Myocyte (in vitro differentiated cells): ENCODE data around the gene SFXN5. TPM values are rescaled to one million over a fixed set of nuclear protein-coding genes. Genes with fewer than 3 reads are reported as not detected.
"Not testable (repeated sequence)": the region's sequence is repeated elsewhere in the genome, so short reads cannot be mapped to it uniquely, and the experiment has no call there.

Source experiments
- DNase-seq: peaks from one replicate; pipeline ENCODE4 v3.0.0-alpha.2; 2012; ENCODE audit warnings: low read depth
- total RNA-seq: library from RNA; depleted of rRNA; stranded (reverse); fragments of >200 nt; gene quantifications from 2 replicates; pipeline ENCODE4 v1.2.3, GENCODE V29; 2014

Gene SFXN5
- total RNA-seq, 1 donor from 2014 or later = 9.5 TPM

DNA sequence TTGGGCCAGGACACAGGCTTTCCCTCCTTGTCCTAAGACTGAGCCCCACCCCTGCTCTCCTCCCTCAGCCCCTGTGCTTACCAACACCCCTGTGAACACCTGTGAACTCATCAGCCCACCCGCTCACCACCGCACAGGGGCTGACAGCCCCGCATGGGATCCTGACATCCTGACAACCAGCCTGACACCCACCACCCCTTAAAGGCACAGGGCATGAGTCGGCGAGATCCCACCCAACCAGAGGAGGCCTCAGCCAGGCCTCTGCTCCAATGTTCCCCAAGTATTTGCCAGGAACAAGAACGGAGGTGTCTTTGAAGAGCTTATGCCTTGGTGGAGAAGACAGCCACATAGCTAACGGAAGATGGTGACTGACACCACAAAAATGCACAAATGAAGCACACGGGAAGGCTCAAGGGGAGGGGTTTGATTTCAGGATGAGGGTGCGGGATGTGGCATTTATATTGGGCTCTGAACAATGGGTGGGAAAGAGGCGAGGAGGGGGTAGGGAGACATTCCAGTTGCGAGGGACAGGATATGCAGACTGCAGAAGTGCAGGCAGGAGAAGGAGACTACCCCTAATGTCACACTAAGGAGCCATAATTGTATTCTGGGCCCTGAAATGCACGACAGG, 30.2 kb upstream of the SFXN5 start:
- DNase-seq = no peak

DNA sequence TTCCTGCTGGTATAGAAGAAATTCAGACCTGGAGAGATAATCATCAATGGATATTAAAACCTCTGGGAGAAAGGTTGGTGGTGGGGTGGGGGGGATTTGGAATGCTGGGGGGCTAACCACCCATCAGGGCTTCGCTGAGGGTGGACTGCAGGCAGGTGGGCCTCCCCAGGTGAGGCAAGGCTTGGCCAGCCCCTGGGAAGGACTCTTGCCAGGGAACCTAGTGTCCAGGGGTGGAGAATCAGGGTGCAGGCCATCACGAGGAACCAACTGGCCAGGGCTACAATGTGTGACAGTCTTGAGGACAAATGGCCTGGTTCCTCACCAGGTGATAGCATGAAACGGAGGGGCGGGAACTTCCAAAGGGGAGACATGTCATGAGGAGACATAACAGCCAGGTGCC, 29.4 kb upstream of the SFXN5 start:
- no peak for DNase-seq

DNA sequence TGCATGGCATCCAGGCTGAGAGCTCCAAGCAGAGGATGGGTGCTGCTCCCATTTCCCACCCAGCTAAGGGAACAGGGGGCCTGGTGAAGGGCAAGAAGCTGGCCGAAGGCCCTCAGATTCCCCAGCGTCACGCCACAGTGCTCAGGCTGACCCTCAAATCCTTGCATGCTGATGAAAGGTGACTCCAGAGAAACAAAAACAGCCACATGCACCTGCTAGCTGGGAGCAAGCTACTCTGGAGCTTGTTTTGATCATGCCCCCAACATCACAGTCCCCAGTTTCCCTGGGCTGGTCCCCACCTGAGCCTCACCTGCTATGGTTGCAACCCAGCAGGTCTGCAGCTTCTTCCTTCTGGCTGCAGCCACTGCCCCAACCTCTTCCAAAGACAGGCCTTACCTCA, 28.0 kb upstream of the SFXN5 start:
- DNase-seq = no peak

DNA sequence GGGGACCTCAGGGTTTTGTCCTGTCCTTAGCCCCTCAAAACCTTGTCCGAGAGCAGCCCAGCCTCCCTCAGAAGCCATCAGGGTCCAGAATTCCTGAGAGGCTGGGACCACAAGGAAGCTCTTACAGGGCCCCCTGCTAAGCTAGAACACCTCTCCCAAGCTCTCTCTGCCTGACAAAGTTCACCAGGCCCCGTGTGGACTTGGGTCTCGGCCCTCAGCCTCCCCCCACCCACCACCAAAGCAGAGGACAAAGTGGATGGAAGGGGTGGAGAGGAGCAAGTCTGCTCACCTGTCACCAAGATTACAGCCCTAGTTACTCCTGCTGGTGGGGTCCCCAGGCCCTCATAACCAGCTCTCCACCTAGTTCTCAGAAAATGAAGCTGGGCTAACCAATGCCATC, 24.4 kb upstream of the SFXN5 start:
- DNase-seq = no peak

DNA sequence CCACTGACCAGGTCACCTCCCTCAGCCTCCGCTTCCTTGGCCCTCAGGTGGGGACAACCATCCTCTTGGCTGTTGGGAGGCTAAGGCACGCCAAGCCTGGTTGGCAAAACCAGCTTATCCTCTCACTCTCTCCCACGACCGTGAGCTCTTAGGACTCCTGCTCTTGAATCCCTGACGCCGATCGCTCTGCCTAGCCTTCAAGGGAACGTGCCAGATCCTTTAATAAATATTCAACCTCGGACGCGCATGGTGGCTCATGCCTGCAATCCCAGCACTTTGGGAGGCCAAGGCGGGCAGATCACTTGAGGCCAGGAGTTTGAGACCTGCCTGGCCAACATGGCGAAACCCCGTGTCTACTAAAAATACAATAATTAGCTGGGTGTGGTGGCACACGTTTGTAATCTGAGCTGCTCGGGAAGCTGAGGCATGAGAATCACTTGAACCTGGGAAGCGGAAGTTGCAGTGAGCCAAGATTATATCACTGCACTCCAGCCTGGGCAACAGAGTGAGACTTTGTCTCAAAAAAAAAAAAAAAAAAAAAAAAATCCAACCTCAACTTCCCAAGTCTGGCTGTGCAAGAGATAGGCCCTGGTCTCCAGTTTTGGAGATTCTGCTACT, 22.2 kb upstream of the SFXN5 start:
- not testable (repeated sequence) for DNase-seq

DNA sequence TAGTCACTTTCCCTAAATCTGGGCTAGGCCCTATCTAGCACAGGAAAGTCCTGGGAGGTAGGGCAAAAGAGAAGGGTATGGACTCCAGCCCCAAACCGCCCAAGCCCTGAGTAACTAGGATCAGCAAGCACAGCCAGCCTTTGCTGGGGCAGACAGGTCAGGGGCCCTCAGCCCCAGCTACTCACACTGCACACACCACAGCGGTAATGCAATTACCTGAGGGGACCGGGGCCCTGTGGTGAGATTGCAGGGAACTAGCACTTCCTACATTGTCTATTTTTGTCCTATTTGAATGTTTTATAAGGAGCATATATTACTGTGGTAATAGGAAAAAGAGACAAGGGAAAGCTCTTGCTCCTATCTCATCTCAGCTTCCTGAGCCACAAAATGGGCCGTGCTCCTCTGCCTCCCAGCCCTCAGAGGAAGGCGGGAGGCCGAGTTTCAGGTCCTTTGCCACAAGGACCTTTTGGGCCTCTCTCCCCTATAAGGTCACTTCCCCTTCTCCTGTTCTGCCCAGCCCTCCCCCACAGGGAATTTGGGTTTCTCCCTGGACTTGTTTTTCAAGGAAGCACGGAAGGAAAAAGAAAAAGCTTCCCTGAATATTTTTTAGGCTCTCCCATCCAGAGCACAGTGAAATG, 20.8 kb upstream of the SFXN5 start:
- no peak for DNase-seq

DNA sequence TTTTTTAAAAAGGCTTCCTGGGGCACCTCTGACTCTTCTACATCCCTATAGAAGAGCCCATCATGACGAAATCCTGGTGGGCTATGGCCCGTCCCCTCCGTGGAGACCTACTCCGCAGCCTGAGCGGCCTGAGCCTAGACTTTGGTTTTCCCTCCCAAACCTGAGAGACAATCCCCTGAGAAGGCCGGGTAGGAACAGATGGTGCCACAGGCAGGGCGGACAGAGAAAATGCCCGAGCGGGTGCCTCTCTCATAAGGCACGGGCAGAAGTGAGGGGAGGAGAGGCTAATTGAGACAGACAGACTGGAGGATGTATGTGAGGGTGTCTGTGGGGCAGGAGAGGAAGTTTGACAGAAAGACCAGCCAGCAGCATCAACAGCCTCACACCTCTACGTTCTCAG, 20.2 kb upstream of the SFXN5 start:
- no peak for DNase-seq

DNA sequence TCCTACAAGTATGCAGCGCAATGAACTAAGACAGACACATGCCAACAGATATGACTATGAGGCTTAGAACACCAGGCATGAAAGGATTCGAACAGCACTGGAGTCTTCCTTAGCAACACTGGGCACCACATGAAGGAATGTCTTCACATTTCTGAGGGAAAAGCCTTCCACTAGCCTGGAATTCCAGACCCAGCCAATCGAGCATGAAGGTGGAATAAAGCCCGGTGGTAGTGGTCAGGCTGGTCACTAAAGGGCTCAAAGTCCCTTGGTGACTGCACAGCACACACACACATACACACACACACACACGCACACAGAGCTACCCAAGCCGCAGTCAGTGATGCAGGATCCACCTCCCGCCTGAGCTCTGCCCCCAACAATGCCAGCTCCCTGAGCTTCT, 19.7 kb upstream of the SFXN5 start:
- peak; percentile 88 for DNase-seq

DNA sequence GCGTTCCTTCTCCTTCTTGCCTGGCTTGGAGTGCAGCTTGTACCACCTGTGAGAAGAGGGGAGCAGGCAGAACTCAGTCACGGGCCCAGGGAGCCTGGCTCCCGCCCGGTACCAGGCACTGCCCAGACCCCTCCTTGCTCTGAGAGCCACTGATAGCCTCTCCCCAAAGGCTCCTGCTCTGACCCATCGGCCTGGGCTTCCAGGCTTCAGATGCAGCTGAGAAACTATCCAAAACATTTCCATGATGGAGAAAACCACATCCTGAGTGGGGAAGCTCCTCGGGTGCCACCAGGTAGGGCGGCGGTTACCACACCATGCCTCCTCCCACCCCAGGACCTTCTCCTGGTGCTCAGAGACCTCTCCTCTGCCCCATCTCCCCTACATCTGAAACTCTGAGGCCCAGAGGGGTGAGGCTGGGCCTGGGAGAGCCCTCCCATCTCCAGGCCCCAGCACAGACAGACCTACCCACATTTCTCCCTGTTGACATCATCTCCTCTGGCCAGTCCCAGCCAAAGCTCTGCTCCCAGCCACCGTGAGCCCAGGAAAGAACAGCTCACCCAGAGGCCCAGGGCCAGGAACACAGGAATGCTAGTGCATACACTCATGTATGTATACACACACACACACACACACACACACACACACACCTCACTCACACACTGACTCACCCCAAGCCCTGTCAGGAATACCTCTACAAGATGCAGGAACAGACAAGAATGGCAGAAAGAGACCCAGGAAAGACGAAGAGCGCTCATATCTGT, 17.9 kb upstream of the SFXN5 start:
- DNase-seq = peak; percentile 85

DNA sequence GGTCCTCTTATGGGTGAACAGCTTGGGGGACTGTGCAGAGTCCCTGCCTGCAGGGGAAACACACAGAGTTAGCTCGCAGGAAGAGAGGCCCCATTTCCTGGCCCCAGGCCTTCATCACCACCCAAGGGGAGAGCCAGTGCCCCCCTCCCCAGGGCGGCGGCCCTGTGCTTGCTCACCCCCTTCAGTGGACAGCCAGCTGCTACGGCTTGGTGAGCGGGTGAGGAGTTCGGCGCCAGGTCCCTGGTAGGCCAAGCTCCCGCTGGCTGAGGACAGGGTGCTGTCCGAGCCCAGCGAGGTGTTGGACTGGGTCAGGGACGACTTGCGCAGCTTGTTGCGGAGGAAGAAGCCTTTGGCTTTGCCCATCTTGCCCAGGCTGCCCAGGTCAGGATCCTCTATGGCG, 17.2 kb upstream of the SFXN5 start:
- no peak for DNase-seq

DNA sequence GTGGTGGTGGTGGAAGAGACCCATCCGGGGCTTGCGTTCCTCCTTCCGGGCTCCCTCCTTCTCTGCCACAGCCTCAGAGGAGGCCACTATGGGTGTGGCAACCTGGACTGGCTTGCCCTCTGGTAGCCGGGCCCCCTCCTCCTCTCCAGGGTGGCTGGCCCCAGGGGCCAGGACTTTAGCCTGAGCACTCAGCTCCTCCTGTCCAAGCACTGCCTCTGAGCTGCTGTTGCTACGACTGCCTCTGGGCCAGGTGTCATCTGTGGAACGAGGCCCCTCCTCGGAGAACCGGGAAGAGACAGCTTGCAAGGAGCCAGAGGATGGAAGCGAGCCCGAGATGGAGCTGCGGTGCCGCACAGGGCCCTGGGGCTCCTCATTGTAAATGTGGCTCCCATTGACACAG, 16.7 kb upstream of the SFXN5 start:
- DNase-seq = no peak

DNA sequence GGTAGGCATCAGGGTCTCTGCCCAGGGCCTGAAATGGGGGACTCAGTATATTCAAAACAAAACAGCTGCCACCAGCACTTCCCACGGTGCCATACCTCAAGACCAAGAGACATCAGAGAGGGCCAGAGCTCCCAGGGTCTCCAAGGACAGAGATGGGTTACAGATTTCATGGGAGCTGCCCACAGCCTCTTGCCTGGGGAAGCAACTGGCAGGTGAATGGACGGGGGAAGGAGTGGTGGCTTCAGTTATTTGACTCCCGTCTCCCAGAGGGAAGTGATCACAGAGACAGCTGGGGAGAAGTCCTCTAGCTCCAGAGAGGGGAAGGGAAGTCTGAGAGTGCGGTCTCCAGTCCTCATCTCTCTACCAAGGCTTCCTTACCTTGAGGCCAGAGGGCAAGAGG, 15.8 kb upstream of the SFXN5 start:
- peak; percentile 91 for DNase-seq

DNA sequence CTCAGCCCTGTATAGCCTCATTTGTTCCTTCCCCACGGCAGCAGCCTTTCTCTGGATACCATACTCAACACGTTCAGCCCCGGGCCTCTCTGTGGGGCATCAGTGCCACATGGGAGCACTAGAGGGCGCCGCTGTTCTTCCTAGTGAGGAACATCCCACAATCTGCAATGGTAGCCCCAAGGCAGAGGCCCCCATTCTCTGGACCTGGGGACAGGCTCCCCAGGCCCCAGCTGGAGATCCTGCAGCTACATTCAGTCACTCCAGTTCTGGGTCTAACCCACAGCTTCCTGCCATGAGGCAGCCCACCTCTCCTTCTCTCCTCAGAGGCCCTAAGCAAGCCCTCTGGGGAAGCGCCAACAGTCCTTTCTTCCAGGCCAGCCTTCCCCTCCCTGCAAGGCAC, 14.2 kb upstream of the SFXN5 start:
- peak; percentile 82 for DNase-seq

DNA sequence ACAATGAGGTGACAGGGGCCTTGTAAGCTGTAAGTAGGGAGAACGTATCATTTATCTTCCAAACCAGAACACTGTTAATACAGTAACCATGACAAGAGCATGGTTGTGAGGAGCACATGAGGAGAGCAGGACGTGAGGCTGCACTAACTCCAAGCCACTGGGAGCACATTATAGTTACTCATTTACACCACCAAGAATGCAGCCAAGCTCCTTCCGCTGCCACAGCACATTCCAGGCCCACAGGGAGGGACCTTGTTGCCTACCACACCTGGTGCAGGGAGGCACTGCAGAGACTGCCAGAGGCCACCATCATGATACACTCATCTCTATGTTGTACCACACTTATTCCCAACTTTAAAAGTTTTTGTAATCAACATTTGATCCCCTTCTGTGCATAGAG, 13.5 kb upstream of the SFXN5 start:
- no peak for DNase-seq

DNA sequence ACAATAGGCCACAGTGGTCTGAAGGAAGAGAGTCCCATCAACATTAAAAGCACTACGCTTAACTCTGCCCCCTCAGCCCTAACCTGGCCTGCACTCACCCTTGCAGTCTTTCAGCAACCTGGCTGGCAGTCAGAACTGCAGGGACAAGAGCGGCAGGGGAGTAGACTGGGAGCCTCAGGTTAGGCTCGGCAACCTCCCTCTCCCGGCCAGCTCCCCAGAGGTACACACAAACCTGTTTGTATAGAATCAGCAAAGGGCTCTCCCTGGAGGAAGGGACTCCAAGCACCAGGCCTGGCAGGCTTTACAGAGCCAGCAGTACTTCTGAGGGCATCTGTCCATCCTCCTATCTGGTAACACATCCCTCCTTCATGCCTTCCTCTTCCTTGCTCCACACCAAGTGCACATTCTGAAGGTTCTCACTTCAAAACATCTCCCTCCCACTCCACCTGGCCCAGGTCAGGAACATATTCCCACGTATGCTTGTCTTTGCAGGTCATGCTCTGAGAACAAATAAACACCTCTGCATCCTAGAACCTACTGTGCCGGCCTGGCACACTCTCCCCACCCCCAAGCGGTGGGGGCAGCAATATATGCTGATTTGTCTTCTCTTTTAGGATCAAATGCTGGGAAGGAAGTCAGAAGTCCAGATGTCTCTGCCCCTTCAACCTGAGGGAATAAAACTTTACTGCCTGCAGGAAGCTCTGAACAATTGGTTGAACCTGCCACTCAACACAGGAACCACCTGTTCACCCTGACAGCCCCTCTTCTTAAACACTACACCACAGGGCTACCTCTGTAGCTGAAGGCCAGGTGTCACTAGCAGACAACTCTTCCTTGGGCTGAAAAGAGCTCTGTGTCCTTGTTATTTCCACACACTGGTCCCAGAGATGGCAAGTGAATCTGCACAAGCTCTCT, 12.6 kb upstream of the SFXN5 start:
- DNase-seq = no peak

DNA sequence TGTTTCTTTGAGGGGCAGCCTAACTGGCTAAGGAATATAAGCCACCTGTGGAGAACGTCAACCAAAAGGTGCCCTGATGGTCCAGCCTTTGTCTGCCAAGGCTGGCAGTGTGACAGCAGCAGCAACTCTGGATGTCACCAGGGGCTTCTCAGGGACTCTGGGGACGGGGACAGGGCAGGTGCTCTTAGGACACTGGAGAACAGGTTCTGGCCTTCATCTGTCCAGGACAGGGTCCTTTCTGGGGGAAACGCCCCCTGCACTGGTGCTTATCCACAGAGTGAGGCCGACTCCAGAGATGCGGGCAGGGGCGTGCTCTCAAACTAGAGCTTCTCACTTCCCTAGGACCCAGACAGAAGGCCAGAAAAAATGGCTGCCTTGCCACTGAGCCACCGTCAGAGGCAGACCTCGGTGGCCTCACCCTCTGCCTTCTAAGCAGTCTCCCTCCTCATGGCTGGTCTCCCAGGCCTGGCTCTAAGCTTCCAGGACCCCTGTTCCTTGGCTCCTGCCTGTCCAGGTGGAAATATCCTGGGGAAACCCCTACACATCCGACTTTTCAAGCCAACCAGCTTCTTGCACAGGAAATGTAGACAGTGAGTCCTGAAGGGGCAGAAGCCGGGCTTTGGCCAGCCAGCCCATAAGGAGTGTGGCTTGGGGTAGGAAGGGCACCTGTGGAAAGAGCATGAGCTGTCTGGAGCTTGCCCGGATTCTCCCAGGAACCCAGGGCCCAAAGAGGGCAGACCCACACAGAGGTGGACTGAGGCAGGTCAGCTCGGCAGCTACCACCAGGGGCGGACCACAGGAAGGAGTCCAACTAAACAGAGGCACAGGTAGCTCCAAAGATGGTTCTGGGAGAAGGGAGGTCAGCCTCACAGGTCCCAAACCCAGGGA, 11.3 kb upstream of the SFXN5 start:
- DNase-seq = no peak

DNA sequence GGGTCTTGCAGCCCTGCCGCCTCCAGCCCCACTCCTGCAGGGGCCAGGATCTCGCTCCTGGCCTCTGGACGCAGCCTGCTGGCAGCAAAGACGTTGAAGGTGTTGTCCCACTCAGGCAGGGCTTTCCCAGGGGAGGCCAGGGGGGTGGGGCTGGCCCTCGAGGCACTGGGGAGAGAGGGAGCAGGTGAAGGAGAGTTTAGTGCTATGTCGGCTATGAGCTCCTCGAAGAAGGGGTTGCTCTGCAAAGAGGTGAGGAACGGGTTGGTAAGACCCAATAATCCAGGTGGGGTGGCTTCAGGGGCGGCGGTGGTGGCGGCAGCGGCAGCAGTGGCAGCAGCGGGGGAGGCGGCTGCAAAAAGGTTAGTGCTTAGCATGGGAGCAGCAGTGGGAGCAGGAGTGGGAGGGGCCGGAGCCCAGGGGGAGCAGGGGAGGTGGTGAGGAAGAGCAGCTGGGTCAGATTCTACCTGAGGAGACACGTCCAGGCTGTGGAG, 9.7 kb upstream of the SFXN5 start:
- no peak for DNase-seq

DNA sequence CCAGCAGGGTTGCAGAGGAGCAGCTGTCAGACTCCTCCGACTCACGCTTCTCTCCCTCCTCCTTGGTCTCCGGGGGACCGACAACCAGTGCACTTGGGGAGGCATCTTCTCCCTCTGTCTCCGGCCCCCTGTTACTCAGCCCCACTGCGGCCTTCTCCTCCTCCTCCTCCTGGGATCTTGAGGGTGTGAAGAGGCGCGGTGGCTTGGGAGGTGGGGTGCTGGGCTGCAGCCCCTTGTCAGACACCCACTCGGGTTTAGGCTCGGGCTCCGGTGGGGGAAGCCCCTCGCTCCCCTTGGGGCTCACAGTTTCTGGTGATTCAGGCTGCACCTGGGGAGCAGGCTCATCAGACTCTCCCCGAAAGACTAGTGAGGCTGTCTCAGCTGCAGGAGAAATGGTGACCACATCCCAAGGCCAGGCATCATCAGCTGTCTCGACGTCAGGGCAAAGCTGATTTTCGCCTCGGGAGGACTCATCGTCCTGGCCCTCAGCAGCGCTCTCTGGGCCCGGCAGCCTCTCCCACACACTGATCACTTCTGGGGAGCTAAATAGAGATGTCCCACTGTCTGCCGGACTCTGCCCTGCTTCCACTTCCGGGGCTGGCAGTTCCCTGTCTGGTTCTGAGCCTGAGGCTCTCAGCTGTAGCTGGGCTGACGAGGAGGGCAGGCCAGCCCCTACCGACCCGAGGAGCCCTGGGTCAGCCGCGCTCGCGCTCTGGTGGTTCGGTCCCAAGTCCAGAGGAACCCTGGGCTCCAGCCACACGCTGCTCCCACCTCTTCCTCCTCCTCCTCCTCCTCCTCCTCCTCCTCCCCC, 9.0 kb upstream of the SFXN5 start:
- peak; percentile 32 for DNase-seq

DNA sequence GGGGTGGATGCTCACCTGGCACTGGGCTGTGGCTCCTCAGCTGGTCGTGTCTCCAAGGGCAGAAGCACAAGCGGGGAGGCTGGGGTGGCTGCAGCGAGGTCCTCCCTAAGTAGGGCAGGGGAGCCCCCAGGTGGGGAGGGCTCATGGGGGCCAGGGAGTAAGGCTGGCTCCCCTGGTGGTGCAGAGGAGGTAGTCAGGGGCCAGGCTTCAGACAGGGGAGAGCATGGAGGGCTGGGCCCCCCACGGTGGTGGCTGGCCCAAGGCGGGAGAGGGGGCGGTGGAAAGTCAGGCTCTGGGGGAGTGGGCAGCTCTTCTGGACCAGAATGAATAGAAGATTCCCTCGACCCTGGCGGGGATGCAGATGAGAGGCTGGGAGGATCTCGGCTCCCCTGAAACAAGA, 8.1 kb upstream of the SFXN5 start:
- DNase-seq = no peak
